Femur (tissue), 1 donor: Measurements from ENCODE around the gene C5.
A peak's percentile ranks its signal among the peaks of the same experiment; 100 is the strongest.

ENCODE experiments used
- DNase-seq: peaks from one replicate; pipeline ENCODE4 v3.0.0-alpha.2; 2017

C5 gene

DNA sequence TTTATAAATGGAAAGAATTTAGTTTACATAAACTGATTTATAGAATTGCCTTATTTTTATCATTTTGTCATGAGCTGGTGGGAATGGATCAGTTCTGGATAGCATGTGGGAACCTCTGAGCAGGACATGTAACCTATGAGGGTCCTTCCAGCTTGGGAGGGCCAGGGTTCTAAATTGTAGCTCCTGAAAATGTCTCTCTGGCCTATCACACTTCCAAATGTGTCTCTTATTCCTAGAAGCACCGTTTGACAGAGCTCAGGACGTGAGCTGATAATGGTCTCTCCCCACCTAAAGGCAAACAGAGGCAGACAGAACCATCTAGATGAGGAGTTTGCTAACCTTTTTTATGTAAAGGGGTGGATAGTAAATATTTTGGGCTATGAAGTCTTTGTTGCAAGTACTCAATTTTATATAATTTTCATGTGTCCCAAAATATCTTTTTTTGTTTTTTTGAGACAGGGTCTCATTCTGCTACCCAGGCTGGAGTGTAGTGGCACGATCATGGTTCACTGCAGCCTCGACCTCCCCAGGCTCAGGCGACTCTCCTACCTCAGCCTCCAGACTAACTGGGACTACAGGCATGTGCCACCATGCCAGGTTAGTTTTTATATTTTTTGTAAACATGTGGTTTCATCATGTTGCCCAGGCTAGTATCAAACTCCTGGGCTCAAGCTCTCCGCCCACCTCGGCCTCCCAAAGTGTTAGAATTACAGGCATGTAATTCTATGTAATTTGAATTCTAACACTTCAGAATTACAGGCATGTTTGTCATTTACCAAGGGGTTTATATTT lies 127.5 kb downstream of the C5 start:
- DNase-seq = no peak

- DNase-seq = no peak
Observed at GRCh38 chr9:120921661-120922181, 128.4 kb downstream of the C5 start.

GRCh38 chr9:120920806-120921178 lies 129.3 kb downstream of the C5 start:
- DNase-seq = no peak

- peak; percentile 15 for DNase-seq
Observed at GRCh38 chr9:120919843-120920805, 130.0 kb downstream of the C5 start.

GRCh38 chr9:120918931-120919842 lies 130.9 kb downstream of the C5 start:
- peak; percentile 41 for DNase-seq

- no peak for DNase-seq
Observed at GRCh38 chr9:120917929-120918762, 131.9 kb downstream of the C5 start.

DNA sequence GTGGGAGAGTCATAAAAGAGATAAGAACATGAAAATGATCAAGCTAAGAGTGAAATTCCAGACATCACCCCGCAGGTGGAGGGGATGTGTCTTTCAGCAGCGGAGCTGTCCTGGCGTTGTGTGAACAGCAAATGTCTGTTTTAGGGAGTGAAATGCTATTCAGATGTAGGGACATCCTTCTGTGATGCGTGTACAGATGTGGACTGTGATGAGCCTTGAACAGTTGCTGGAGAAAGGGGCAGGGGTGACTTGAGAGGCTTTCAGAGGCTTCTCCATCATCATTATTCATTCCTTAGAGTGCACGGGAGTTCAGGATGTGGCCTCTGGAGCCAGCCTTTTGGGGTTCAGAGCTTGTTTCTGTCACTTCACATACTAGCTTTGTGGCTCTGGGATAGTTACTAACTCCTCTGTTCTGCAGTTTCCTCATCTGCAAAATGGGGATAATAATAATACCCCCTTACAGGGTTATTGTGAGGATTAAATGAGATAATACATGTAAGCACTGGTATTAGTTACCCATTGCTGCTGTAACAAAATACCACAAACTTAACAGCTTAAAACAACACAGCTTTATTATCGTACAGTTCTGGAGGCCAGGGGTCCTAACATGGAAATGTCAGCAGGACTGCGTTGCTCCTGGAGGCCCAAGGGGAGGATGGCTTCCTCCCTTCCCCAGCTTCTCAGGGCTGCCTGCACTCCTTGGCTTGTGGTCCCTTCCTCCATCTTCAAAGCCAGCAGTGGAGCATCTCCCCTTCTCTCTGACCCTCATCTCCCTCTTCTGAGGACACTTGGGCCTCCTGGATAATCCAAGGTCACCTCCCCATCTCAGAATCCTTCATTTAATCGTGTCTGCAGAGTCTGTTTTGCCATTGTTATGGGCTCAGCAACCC lies 132.8 kb downstream of the C5 start:
- no peak for DNase-seq

DNA sequence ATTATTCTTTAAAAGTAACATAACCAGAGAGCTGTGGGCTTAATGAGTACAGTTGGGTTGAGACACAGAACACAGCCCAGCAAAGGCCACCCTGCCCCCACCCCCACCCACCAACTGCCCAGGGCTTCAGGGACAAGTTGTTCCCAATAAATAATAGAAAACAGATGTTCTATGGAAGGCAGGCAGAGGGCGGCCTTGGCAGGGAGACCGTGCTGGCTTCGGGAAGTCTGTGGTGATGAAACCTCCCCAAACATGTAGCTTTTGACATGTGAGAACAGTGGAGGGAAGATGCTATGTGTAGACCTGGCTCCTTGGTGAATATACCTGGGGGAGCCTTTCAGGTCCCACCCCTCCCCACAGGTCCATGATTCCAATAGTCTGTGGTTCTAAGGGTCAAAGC lies 133.5 kb downstream of the C5 start:
- DNase-seq = peak; percentile 76

DNA sequence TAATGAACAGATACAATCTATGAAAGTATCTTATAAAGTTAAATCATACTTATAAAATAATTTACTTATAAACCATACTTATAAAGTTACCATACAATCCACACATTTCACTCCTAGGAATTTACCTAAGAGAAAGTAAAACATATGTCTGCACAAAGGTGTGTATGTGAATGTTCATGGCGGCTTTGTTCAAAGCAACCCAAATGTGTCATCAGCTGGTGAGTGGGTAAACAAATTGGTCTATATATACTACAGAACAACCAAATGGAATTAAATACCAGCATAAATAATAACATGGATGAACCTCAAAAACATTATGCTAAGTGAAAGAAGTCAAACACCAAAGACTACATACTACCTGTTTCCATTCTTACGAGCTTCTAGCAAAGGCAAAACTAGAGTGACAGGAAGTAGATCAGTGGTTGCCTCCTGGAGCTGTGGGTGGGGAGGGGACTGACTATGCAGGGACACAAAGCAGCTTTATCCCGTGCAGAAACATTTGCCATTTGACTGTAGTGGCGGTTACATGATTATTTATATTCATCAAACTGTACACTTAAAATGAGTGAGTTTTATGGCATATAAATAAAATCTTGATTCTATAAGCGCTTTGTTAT lies 134.1 kb downstream of the C5 start:
- no peak for DNase-seq

- no peak for DNase-seq
Observed at GRCh38 chr9:120914953-120915352, 135.1 kb downstream of the C5 start.

GRCh38 chr9:120914396-120914795 lies 135.7 kb downstream of the C5 start:
- DNase-seq = no peak

DNA sequence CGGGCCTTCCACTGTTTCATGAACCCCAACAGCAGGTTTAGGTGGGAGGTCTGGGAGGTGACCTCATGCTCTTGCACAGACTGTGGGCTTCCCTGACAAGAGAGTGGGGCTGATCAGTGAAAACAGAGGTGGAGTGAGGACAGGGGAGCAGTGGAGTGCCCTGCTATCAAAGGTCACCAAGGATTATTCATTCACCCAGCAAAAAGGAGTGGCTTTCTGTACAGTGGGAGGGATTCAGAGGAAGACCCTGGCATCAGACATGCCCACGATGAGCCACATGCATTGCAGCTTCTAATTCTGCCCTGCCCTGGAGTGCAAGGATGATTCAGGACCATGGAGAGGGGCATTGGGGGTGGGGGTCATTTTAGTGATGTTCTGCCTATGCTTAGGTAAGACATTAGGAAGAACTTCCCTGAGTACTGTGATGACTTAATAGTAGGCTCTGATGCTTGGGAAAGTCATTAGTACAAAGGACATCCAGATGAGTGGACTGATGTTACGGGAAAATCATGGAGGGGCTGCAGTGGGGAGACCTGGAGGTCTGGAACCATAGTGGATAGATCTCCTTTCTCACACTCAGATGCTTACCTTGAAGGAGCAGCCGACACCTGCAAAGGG lies 136.3 kb downstream of the C5 start:
- DNase-seq = no peak

GRCh38 chr9:120912958-120913646 lies 137.0 kb downstream of the C5 start:
- DNase-seq = no peak

GRCh38 chr9:120911295-120911837 lies 138.7 kb downstream of the C5 start:
- DNase-seq = no peak

- no peak for DNase-seq
Observed at GRCh38 chr9:120910643-120911042, 139.4 kb downstream of the C5 start.

GRCh38 chr9:120909904-120910303 lies 140.2 kb downstream of the C5 start:
- DNase-seq = no peak

GRCh38 chr9:120905315-120906164 lies 144.5 kb downstream of the C5 start:
- no peak for DNase-seq

- no peak for DNase-seq
Observed at GRCh38 chr9:120904978-120905301, 145.1 kb downstream of the C5 start.
